Measurements from ENCODE around the gene NAGPA. TPM values are rescaled to one million over a fixed set of nuclear protein-coding genes. Genes with fewer than 3 reads are reported as not detected.

Gene NAGPA
- total RNA-seq, 1 donor from 2014 or later = 24.1 TPM

- intact Hi-C loops (cut with DNase I) = no loop called here
- DNase-seq = peak; percentile 3
- Histone ChIP-seq H3K9me3 (no peaks in the 10 kb centered on the region), H3K4me3 (no peak overlapping the region), H3K4me1 (no peaks in the 10 kb centered on the region), H3K27me3 (ENCODE audit: low read depth) (peaks cover 58% of the 10 kb centered on the region), H3K27ac (no peak overlapping the region), H3K36me3 (no peaks in the 10 kb centered on the region)
- no peak for ATAC-seq
- no peak for TF ChIP-seq CTCF (IDR thresholded peaks at IDR 0.05)
Measured at GRCh38 chr16:4988647-4989046, 45.1 kb downstream of the NAGPA start.

DNA sequence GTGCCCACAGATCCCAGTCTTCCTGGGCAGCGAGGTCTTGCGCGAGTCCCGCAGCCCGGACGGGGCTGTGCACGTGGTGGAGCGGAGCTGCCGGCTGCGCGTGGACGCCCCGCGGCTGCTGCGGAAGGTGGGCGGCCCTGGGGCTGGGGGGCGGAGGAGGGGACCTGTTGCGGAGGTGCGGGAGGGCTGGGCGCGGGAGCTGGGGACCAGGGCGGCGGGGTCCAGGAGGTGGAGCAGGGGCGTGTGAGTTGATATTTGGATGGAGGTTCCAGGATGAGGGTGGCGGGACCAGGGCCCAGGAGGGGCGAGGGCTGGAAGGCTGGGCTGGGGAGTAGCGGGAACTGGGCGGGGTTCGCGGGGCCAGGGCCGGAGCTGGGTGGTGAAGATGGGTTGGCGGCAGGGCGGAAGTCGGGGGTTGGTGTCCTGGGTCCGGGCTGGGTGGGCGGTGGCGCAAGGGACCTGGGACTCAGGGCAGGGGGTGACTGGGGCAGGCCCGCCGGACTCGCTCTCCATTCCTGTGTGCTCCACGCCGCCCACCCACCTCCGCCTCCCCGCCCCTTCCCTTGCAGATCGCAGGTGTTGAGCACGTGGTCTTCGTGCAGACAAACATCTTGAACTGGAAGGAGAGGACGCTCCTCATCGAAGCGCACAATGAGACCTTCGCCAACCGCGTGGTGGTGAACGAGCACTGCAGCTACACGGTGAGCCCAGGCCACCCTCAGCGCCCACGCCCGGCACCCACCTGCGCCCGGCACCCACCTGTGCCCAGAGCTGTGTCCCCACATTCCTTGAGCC, 46.0 kb downstream of the NAGPA start:
- intact Hi-C loops (cut with DNase I) = no loop called here
- Histone ChIP-seq H3K36me3 (no peaks in the 10 kb centered on the region), H3K9me3 (no peaks in the 10 kb centered on the region), H3K4me1 (no peaks in the 10 kb centered on the region), H3K4me3 (no peak overlapping the region), H3K27me3 (ENCODE audit: low read depth) (peaks cover 54% of the 10 kb centered on the region), H3K27ac (no peak overlapping the region)
- peak; percentile 38 for DNase-seq
- ATAC-seq = peak in 1 of 2 donors; percentile 15
- TF ChIP-seq CTCF (IDR thresholded peaks at IDR 0.05) = no peak

GRCh38 chr16:4987250-4987579, 46.5 kb downstream of the NAGPA start:
- no peaks in the 10 kb centered on the region for H3K9me3 ChIP-seq
- H3K4me1 ChIP-seq = no peaks in the 10 kb centered on the region
- no peak for DNase-seq
- TF ChIP-seq CTCF (IDR thresholded peaks at IDR 0.05) = no peak
- no peak overlapping the region for H3K4me3 ChIP-seq
- H3K36me3 ChIP-seq = no peaks in the 10 kb centered on the region
- ATAC-seq = no peak
- intact Hi-C loops (cut with DNase I) = no loop called here
- H3K27ac ChIP-seq = no peak overlapping the region
- peaks cover 51% of the 10 kb centered on the region for H3K27me3 ChIP-seq (ENCODE audit: low read depth)

DNA sequence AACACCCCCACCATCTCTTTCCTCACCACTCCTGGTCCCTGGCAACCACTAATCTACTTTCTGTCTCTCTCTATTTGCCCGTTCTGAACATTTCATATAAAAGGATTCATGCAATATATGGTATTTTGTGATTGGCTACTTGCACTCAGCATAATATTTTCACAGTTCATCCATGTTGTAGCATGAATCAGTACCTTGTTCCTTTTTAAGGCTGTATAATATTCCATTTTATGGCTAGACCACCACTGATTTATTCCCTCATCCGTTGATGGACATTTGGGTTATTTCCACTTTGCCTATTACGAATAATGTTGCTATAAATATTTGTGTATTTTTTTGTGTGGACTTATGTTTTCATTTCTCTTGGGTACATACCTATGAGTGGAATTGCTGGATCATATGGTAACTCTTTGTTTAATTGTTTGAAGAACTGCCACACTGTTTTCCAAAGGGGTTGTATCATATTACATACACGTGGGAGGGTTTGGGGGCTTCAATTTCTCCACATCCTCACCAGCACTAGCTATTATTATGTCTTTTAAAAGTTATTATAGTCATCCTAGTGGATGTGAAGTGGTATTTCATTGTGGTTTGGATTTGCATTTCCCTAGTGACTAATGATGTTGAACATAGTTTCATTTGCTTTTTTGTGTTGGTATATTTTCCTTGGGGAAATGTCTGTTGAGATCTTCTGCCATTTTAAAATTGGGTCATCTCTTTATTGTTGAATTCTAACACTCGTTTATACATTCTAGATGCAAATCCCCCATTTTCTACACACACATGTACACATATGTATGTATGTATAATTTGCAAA, 49.4 kb downstream of the NAGPA start:
- Histone ChIP-seq H3K4me3 (no peak overlapping the region), H3K36me3 (no peaks in the 10 kb centered on the region), H3K27me3 (ENCODE audit: low read depth) (peaks cover 32% of the 10 kb centered on the region), H3K27ac (no peak overlapping the region), H3K4me1 (no peaks in the 10 kb centered on the region), H3K9me3 (no peaks in the 10 kb centered on the region)
- ATAC-seq = no peak
- TF ChIP-seq CTCF (IDR thresholded peaks at IDR 0.05) = no peak
- intact Hi-C loops (cut with DNase I) = no loop called here
- no peak for DNase-seq

DNA sequence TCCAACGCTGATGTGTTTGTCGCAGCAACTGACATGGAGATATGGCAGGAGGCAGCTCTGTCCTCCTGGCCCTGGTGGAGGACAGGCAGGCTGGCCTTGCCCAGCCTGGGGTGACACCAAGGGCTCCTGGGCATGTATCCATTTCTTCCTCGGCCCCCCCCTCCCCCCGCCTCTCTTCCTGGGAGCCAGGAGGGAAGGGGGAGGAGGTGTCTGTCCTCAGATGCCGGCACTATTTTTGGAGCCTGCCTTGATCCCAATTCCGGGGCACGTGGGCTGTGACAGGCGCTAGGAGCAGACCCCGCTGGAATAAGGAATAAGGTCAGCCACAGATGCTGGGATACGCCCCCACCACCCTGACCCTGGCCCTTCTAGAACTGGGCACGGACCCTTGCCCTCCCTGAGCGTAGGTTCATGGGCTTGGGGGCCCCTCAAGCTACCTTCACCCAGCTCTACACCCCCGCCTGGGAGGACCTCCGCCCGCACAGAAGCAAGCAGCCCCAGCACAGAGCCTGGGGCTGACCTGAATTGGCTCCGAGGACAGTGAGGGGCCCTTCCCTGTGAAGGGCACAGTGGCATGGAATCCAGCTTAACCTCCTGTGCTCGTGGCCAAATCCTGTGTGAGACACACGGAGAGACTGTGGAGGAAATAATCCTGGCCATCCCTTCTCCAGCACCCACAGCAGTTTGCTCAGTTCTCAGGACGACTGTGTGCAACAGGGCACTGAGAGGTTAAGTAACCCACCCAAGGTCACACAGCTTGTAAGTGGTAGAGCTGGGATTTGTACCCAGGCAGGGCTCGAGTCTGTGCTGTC, 51.5 kb downstream of the NAGPA start:
- peaks cover 11% of the 10 kb centered on the region for H3K27me3 ChIP-seq (ENCODE audit: low read depth)
- DNase-seq = peak; percentile 28
- intact Hi-C loops (cut with DNase I) = no loop called here
- TF ChIP-seq CTCF (IDR thresholded peaks at IDR 0.05) = no peak
- H3K36me3 ChIP-seq = no peaks in the 10 kb centered on the region
- no peaks in the 10 kb centered on the region for H3K4me1 ChIP-seq
- H3K4me3 ChIP-seq = no peak overlapping the region
- ATAC-seq = no peak
- H3K27ac ChIP-seq = no peak overlapping the region
- H3K9me3 ChIP-seq = no peaks in the 10 kb centered on the region
